Measurements from ENCODE around the gene NIT2.

The NIT2 gene

DNA sequence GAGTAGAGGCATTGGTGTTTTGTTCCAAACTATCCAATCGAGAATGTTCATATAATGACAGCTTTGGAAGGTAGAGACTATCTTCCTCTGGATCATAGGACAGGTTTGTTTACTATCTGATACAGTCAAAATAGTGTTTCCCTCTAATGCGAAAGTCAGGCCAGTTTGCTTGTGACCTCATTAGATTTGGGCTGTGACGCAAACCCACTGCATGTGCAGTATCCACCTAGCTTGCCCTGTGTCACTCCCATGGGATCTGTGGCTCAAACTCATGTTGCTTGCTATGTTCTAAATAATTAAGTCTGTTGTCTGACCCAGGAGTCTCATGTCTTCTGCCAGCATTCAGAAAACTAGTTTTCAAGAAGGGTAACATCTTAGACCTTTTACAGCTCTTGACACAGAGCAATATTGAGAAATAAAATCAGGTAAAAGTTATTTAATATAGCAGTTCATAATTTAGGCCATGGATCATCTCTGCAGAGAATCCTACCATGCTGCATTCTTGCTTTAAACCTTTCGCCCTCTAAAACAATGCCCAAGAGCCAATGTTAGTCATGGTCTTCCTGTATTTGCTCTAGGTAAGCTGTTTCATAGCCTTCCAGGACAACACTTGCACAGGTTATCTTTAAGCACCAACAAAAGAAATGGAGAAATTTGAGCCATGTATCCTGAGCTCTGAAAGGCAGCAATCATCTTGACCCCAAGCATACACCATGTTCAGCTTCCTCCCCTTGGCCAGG, 26.4 kb downstream of the NIT2 start:
- TF ChIP-seq GATA3 (IDR thresholded peaks at IDR 0.05; ENCODE audit: low read depth, low read length) (no peak), GATA2 (IDR thresholded peaks at IDR 0.05; ENCODE audit: low read depth, low read length) (no peak)

DNA sequence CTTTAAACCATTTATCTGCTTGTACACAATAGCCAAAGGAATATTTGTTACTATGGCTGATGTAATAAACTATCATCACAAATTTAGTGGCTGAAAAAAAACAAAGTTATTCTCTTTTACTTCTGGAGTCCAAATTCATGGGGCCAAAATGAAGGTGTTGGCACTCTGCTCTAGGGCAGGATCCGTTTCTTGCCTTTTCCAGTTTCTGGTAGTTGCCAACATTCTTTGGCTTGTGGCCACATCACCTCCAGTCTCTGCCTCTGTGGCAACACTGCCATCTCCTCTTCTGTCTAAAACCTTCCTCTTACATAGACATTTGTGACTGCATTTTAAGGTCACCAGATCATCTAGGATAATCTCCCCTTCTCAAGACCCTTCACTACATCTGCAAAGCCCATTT, 27.3 kb downstream of the NIT2 start:
- TF ChIP-seq GATA2 (IDR thresholded peaks at IDR 0.05; ENCODE audit: low read depth, low read length) = no peak
- TF ChIP-seq GATA3 (IDR thresholded peaks at IDR 0.05; ENCODE audit: low read depth, low read length) = no peak

GRCh38 chr3:100364421-100364820, 29.9 kb downstream of the NIT2 start:
- TF ChIP-seq GATA3 (IDR thresholded peaks at IDR 0.05; ENCODE audit: low read depth, low read length) (no peak), GATA2 (IDR thresholded peaks at IDR 0.05; ENCODE audit: low read depth, low read length) (no peak)

DNA sequence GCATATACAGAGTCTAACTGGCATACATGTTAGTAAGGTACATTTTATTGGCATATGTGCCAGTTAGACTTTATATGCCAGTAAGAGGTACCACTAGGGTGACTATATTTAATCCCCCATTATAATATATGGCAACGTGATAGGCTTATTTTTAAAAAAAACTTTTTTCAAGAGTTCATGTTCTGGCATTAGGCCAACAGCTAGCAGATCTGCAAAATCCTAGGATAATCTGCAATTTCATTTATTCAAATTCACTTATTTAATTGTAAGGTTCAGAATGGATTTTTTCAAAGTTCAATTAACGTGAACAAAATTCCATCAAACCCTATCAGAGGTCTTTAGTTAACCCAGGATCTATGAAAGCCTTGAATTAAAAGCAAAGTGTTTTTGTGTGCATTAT, 31.9 kb downstream of the NIT2 start:
- TF ChIP-seq GATA2 (IDR thresholded peaks at IDR 0.05; ENCODE audit: low read depth, low read length) (no peak), GATA3 (IDR thresholded peaks at IDR 0.05; ENCODE audit: low read depth, low read length) (no peak)

DNA sequence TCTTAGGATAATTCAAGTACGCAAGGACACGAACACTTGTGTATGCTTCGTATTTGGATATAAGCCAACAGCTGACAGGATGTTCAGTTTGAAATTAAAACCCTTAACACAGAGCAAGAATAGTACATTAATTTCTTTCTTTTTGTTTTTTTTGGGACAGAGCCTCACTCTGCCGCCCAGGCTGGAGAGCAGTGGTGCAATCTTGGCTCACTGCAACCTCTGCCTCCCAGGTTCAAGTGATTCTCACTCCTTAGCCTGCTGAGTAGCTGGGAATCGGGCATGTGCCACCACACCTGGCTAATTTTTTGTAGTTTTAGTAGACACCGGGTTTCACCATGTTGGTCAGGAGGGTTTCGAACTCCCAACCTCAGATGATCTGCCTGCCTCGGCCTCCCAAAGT, 33.9 kb downstream of the NIT2 start:
- TF ChIP-seq GATA3 (IDR thresholded peaks at IDR 0.05; ENCODE audit: low read depth, low read length) (no peak), GATA2 (IDR thresholded peaks at IDR 0.05; ENCODE audit: low read depth, low read length) (no peak)

GRCh38 chr3:100370756-100371155, 36.2 kb downstream of the NIT2 start:
- TF ChIP-seq GATA2 (IDR thresholded peaks at IDR 0.05; ENCODE audit: low read depth, low read length) = no peak
- no peak for TF ChIP-seq GATA3 (IDR thresholded peaks at IDR 0.05; ENCODE audit: low read depth, low read length)

DNA sequence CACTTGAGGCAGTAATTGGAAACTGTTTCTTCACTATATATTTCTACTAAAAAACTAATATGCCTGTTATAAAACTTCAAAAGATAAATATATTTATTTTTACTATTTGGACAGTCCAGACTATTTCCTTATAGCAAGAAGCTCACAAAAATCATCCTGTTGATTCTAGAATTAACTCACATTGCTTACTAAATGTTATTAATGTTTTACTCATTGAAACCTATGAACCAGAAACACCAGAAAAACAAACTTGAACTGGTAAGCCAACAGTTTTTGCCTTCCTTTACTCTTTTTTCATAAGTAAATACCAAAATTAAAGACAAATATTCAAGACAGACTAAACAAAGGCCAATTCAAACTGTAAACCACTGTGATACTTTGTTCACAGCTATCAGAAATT, 40.0 kb downstream of the NIT2 start:
- TF ChIP-seq GATA2 (IDR thresholded peaks at IDR 0.05; ENCODE audit: low read depth, low read length) (no peak), GATA3 (IDR thresholded peaks at IDR 0.05; ENCODE audit: low read depth, low read length) (no peak)

DNA sequence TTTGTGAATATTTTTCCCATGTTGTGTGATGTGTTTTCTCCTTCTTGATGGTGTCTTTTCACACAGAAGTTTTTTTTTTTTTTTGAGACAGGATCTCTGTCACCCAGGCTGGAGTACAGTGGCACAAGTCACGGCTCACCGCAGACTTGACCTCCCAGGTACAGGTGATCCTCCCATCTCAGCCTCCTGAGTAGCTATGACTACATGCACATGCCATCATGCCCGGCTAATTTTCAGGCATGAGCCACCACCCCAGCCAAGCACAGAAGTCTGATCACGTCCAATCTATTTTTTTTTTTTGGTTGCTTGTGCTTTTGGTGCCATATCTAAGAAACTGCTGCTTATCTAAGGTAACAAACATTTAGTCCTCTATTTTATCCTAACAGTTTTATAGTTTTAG, 41.7 kb downstream of the NIT2 start:
- TF ChIP-seq GATA2 (IDR thresholded peaks at IDR 0.05; ENCODE audit: low read depth, low read length) (no peak), GATA3 (IDR thresholded peaks at IDR 0.05; ENCODE audit: low read depth, low read length) (no peak)

DNA sequence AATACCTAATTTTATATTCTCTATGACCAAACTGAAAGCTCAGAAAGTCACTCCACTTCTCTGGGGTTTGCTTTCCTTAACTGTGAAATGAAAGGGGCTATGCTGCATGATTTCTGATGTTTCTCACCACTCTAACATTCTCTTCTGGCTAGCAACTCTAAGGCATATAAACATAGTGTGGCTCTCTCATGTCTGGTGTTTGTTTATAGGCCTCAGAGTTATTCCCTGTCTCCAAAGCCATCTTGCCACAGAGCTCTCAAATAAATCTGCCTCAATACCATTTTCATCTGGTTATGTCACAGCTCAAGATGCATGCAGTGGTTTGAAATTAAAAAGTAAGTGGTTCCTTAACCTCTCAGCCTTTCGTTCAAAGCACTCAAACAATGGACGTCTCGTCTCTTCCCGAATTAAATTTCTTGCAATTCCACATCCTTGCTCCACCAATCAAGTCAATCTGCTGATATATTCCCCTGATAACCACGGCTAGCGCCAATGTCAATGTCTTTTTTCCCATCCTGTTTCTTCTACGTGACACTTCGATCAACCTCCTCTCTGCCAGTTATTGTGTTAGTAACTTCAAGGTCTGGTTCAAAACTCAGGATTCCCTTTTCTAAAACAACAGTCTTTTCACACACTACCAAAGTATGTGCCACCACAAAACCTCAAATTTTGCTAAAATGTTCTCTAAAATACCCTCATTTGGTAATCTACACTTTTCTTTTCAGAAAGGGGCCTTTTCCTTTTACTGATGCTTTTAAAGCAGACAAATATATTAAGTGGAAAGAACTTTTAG, 50.4 kb downstream of the NIT2 start:
- no peak for TF ChIP-seq GATA2 (IDR thresholded peaks at IDR 0.05; ENCODE audit: low read depth, low read length)

DNA sequence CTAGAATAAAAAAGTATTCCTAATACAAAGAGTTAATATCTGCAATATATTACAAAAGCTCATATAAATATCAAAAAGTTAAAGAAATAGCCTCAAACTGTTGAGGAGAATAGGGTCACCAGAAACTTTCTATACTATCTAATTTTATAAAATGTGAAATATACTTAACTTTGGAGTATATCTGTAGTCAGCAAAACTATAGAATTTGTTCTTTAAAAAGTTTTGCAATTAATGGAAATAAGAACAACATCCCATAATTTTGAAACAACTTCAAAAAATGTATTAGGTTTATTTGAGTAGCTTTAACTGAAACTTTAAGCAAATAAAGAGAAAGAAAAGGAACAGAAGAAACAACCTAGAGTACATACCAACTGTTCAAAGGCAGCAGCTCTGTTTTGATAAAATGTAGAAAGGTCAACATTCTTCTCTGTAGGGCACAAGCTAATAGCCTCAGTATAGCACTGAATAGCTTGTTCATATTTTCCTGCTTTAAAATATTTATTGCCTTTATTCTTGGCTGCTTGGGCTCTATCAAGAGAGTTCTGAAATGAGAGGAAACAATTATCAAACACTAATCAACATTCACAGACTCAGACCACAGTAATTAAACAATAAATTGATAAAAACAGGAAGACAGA, 52.0 kb downstream of the NIT2 start:
- TF ChIP-seq GATA2 (IDR thresholded peaks at IDR 0.05; ENCODE audit: low read depth, low read length) (no peak), GATA3 (IDR thresholded peaks at IDR 0.05; ENCODE audit: low read depth, low read length) (no peak)

- no peak for TF ChIP-seq GATA3 (IDR thresholded peaks at IDR 0.05; ENCODE audit: low read depth, low read length)
- no peak for TF ChIP-seq GATA2 (IDR thresholded peaks at IDR 0.05; ENCODE audit: low read depth, low read length)
Measured at GRCh38 chr3:100389025-100389424, 54.5 kb downstream of the NIT2 start.

DNA sequence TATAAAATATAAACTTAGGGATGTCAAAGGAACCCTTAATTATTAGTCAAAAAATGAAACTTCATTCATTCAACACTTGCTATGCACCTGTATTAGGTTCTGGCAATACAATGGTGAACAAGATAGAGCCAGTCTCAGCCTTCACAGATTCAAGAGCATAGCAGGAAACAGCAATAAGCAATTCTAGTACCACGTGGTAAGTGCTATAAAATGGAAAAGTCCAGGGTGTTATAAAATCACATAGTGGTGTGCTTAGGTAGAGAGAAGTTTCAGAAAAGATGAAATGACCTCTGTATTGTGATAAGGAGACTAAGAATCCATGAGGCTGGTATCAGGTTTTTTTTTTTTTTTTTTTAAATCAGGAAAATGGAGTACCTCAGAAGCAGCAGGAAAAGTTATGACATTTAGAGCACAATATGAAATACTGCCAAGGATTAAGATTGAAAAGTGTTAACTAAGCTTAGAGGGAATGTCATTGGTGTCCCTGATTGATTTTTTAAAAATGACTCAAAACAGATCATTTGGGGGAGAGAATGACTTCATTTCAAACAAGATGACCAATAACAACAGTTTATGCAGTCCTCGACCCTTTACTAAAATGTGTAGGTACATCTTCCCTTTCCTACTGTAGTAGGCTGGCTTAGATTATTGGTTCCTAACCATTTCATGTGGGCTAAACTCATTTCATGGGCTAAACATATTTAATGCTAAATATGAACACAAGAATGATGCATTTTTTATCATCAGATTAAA, 61.3 kb downstream of the NIT2 start:
- TF ChIP-seq GATA3 (IDR thresholded peaks at IDR 0.05; ENCODE audit: low read depth, low read length) (no peak), GATA2 (IDR thresholded peaks at IDR 0.05; ENCODE audit: low read depth, low read length) (no peak)

DNA sequence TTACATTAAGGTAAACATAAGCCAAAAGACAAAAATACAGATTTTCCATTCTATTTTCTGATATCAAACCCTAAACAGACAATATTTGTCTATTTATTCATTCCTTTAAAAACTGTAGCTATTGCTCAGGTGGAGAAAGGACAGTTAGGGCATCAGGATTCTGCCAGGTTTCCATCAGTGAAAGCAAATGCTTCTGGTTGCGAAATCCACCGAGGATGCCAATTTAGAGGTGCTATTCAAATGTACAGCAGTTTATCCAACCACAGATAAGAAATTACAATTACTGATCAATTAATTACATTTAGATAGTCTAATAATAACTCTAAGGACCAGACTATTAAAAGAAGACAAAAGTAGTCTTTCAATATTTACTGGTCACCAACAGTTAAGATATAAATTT, 62.4 kb downstream of the NIT2 start:
- TF ChIP-seq GATA3 (IDR thresholded peaks at IDR 0.05; ENCODE audit: low read depth, low read length) (no peak), GATA2 (IDR thresholded peaks at IDR 0.05; ENCODE audit: low read depth, low read length) (no peak)
